ENCODE data around the gene SLC25A24.
A peak's percentile ranks its signal among the peaks of the same experiment; 100 is the strongest.
"Not testable (repeated sequence)": the region's sequence is repeated elsewhere in the genome, so short reads cannot be mapped to it uniquely, and the experiment has no call there.

SLC25A24 gene

DNA sequence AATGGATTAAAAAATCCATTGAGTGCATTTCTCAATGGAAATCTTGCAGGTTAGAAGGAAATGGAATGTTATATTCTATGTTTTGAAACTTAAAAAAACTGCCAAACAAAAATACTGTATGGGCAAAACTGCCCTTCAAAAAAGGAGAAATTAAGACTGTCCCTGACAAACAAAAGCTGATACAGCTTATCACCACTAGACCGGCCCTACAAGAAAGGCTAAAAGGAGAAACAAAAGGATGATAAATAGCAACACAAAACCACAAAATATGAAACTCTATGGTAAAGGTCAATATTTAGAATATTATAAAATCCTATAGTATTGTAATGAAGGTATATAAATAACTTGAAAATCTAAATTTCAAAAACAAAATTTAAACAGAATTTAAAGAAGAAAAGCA, 60.0 kb downstream of the SLC25A24 start:
- DNase-seq (ENCODE audit: low spot score), result no peak
- no peak for FAIRE-seq

- not testable (repeated sequence) for FAIRE-seq; DNase-seq (ENCODE audit: low spot score)
Observed at GRCh38 chr1:108139555-108139954, 60.6 kb downstream of the SLC25A24 start.

- not testable (repeated sequence) for FAIRE-seq
Observed at GRCh38 chr1:108133148-108133547, 67.0 kb downstream of the SLC25A24 start.

DNA sequence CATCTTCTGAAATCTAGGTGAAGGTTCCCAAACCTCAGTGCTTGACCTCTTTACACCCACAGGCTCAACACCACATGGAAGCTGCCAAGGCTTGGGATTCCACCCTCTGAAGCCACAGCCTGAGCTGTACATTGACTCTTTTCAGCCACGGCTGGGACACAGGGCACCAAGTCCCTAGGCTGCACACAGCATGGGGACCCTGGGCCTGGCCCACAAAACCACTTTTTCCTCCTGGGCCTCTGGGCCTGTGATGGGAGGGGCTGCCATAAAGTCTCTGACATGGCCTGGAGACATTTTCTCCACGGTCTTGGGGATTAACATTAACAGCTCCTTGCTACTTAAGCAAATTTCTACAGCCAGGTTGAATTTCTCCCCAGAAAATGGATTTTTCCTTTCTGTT, 67.8 kb downstream of the SLC25A24 start:
- not testable (repeated sequence) for FAIRE-seq; DNase-seq (ENCODE audit: low spot score)

More at GRCh38 chr1:108133148-108133547, 67.0 kb downstream of the SLC25A24 start:
- not testable (repeated sequence) for DNase-seq (ENCODE audit: low spot score)

GRCh38 chr1:108131281-108131680, 68.9 kb downstream of the SLC25A24 start:
- DNase-seq (ENCODE audit: low spot score); FAIRE-seq: not testable (repeated sequence)

- DNase-seq (ENCODE audit: low spot score) (no peak), FAIRE-seq (no peak)
Observed at GRCh38 chr1:108130794-108131193, 69.3 kb downstream of the SLC25A24 start.

DNA sequence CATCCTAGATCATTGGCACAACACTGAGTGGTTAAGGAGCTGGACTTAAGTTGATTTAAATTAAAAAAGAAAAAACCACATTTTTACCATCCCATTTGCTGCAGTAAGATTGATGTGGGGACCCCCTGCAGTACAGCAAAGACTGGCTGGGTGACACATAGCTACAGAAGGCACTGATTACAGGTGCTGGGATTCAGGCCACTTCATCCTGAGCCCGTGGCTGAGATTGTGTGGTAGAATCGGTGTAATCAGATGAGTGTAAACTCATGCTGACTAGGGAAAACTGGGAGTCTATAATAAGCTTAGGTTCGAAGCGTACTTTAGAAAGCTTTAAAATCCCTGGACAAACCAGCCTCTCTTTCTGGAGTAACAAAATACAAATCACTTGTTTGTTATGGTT, 70.1 kb downstream of the SLC25A24 start:
- FAIRE-seq (no peak), DNase-seq (ENCODE audit: low spot score) (no peak)

- FAIRE-seq, result no peak
- DNase-seq (ENCODE audit: low spot score), result peak; percentile 66
Observed at GRCh38 chr1:108125312-108126138, 74.6 kb downstream of the SLC25A24 start.

DNA sequence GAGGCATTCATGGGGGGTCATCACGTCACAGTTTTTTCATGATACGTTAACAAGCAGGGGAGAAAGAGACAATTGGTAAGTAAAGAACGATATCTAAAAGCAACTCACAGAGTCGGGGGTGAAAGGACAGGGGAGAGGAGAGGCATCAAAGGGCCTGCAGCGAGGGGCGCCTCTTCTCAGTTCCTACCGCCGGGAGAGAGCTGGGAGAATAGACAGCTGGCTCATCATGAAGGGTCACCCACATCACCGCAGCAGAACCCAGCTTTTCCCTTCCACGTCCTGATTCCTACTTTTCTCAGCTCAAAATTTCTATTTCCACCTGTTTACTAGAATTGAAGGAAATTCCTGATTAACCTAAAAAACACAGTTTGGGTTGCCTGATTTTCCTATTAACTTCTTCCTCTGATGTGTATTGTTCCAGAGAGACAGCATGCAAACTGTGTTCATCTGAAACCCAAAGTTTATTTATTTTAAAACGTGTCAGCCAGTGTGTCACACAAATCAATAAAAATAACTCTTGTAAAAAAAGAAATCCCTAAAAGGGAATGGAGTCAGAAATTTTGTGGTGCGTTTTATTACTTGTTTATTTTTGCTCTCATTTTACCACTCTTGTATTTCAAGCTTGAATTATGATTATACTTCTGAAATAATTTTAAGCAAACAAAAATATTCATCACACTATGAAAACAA, 75.4 kb downstream of the SLC25A24 start:
- no peak for DNase-seq (ENCODE audit: low spot score)
- no peak for FAIRE-seq

DNA sequence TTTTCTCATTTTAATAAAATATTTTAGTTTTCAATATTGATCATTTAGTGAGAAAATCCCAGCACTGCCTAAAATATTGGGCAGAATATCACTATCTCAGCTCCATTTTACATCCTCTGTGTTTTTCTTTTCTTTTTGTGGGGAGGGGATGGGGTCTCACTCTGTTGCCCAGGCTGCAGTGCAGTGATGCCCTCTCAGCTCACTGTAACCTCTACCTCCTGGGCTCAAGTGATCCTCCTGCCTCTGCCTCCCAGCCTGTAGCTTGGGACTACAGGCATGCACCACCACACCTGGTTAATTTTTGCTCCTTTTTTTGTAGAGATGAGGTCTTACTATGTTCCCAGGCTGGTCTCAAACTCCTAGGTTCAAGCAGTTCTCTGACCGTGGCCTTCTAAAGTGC, 76.1 kb downstream of the SLC25A24 start:
- DNase-seq (ENCODE audit: low spot score) (no peak), FAIRE-seq (no peak)

DNA sequence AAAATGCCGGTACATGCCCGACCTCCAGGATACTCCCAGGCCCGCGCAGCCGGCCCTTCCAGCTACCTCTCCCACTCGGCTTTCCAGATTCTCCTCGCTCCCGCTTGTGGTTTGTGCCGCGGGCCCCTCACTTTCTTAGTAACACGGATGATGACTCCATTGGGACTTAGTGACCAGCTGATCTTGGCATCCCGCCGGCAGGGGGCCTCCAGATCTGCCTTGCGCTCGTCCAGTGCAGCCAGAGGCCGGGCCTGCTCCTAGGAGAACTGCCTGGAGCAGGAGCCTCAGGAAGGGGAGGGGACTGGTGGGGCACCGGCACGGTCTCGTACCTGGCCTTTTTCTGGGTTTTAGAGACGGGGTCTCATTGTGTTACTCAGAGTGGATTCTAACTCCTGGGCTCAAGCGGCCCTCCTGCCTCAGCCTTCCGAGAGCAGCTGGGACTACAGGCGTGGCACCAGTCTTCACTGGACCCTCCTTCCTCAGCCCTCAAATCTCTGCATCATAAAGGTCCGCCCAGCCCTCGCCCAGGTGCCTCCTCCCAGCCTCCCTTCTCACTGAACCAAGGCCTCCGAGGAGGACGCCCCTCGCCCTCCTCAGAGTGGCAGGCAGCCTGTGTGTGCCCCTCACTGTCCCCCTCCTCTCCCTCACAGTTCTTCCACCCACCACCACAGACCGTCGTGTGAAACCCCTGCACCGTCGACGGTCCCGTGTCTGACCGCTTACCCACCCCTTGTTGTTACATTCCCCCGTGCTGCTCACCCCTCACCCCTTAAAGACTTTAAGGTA, 78.6 kb downstream of the SLC25A24 start:
- DNase-seq (ENCODE audit: low spot score) (no peak), FAIRE-seq (no peak)

GRCh38 chr1:108120163-108120562, 80.0 kb downstream of the SLC25A24 start:
- DNase-seq (ENCODE audit: low spot score) (no peak), FAIRE-seq (no peak)

GRCh38 chr1:108119500-108119899, 80.6 kb downstream of the SLC25A24 start:
- no peak for FAIRE-seq
- no peak for DNase-seq (ENCODE audit: low spot score)

DNA sequence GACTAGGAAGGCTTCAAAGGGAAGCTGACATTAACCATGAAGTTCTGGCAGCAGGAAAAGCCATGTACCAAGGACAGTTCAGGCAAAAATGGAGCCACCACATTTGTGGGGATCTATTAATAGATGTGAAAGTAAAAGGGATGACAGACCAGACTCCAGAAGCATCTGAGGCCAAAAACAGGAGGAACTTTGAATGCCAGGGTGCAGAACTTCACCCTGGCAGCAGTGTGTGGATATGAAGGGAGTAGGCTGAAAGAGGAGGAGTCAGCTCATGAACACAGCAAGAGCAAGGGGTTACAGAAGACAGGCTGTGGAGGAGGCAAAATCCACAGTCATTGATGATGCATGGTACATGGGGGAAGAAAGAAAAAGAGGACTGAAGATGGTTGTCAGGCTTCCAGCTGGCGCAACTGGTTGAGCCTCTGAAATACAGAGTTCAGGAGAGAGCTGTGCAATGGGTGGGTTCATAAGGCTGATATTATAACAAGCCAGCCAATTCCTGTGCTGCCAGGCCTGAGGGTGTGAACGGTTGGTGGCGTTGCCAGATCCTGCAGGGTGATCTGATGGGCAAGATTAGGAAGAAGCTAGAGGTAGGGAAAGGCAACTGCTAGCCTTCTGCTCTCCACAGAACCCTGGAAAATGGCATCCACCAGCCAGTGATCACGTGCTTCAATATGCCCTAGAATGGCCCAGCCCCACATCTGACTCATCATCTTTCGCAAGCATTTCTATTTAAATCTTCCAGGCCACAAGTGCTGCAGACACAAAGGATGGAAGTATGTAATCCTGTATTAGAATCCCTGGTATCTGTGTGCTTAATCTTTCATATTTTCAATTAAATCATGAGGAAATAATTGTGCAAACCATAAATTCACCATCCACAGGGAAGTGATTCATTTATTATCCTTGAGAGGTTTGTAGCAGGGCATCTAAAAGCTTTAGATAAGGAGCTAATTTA, 81.9 kb downstream of the SLC25A24 start:
- DNase-seq (ENCODE audit: low spot score) (no peak), FAIRE-seq (no peak)

DNA sequence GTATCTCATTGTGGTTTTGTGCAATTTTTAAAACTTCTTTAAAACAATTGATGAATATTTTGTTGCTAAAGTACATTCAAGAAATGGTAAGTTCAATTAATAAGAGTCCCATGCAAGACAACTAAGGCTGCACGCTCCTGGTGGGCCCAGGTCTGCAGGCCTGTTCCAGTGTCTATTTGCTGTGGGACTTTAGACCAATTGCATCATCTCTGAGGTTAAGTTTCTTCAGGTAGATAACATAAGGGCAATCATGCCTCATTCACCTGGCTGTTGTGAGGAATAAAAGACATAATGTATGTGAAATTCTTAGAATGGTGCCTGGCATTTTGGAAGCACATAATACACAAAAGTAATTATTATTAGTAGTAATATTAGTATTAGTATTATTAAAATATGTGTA, 82.9 kb downstream of the SLC25A24 start:
- FAIRE-seq, result no peak
- no peak for DNase-seq (ENCODE audit: low spot score)

GRCh38 chr1:108114033-108114599, 86.0 kb downstream of the SLC25A24 start:
- DNase-seq (ENCODE audit: low spot score), result no peak
- FAIRE-seq, result no peak

- FAIRE-seq (no peak), DNase-seq (ENCODE audit: low spot score) (no peak)
Observed at GRCh38 chr1:108113496-108113895, 86.6 kb downstream of the SLC25A24 start.

DNA sequence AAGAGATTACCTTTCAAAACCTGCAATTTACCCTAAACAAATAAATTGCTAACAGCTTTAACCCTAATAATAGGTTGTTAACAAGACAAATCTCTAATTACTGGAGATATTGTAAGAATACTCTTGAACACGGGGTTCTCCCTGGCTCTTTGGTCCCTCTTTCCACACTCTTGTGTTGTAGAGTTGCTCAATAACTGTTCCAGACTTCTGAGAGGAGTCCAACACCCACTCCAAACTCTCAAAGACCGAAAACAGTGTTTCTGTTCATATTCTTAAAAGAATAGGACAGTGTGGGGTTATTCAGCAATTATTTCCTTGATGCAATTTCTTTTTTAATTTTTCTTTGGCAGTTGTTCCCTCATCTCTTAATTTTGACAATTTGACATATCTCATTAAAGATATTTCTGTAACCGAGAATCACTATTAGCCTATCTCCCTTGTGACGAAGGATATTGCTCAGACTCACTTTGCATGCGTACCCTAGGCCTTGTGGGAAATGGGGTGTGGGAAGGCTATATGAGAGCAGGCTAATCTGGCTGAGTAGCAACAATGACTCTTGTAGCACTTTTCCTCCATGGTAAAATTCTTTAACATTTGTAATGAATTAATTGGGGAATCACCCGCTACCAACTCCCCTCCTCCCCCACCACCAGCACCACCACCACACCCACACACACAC, 90.7 kb downstream of the SLC25A24 start:
- no peak for FAIRE-seq
- no peak for DNase-seq (ENCODE audit: low spot score)

DNA sequence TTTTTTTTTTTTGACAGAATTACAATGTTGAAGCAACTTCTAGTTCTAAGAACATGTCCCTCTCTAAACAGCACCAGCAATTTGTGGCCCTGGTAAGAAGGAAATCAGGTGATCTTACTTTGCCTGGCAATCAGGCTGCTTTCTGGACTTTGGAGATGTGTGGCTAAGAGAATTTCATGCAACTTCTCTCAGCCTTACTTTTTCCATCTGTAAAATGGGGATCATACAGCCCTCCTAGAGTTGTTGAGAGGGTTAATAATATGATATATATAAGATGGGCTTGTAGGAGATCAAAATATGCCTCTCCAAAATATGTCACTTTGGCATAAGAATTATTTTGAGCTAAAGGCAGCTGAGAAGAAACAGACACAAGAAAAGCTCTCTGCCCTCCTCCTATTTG, 92.0 kb downstream of the SLC25A24 start:
- DNase-seq (ENCODE audit: low spot score), result no peak
- no peak for FAIRE-seq

DNA sequence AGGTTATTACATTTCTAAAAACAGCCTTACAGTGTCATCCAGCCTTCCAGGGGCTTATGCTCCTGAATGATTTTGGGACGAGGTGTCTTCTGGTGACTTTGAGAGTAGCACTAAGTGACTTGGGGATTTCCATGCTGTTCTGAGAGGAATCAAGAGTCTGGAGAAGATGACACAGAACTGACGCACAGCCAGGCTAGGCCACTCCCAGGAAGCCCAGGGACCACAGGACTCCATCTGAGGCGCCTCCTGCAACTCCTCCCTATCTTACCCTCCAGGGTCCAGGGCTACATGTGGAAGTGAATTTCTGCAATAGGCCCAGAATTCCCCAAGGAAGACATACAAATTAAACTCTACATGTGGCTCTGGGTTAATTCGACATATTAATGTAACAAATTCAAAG, 92.5 kb downstream of the SLC25A24 start:
- peak; percentile 62 for FAIRE-seq
- DNase-seq (ENCODE audit: low spot score), result peak; percentile 85

Measured in RCC 7860 (cell line).